Osteoblast (primary cell): ENCODE measurements around the gene EIF2B2. TPM values are rescaled to one million over a fixed set of nuclear protein-coding genes. Genes with fewer than 3 reads are reported as not detected.
A peak's percentile ranks its signal among the peaks of the same experiment; 100 is the strongest.

Source experiments
- DNase-seq: peaks from one replicate; pipeline ENCODE4 v3.0.0; 2011; ENCODE audit warnings: low spot score, mixed read lengths; ENCODE audit not compliant: insufficient read length; ENCODE audit errors: missing footprints
- H2AFZ ChIP-seq: 2 replicates; pipeline ENCODE4 v1.6.0; 2011; ENCODE audit warnings: mild to moderate bottlenecking, low read length
- H3K27ac ChIP-seq: 2 replicates; pipeline ENCODE4 v1.5.1; 2011; ENCODE audit warnings: mild to moderate bottlenecking, low read depth, low read length, moderate library complexity
- H3K27me3 ChIP-seq: 2 replicates; pipeline ENCODE4 v1.6.0; 2012; ENCODE audit warnings: mild to moderate bottlenecking, control low read depth, inconsistent platforms, low read length, moderate library complexity; ENCODE audit not compliant: insufficient read depth
- H3K36me3 ChIP-seq: 2 replicates; pipeline ENCODE4 v1.5.1; 2011; ENCODE audit warnings: mild to moderate bottlenecking, low read length, control low read depth, moderate library complexity; ENCODE audit not compliant: insufficient read depth
- H3K4me1 ChIP-seq: 2 replicates; pipeline ENCODE4 v1.5.1; 2011; ENCODE audit warnings: mild to moderate bottlenecking, low read length, control low read depth, moderate library complexity; ENCODE audit not compliant: insufficient read depth
- H3K4me2 ChIP-seq: 2 replicates; pipeline ENCODE4 v1.6.0; 2011; ENCODE audit warnings: mild to moderate bottlenecking, low read length; ENCODE audit not compliant: insufficient read depth
- H3K4me3 ChIP-seq: fragments of 200-600 bp; sonication (generic); 3 replicates; pipeline ENCODE4 v1.5.1; 2012; ENCODE audit warnings: mild to moderate bottlenecking, low read length, inconsistent platforms; ENCODE audit not compliant: insufficient read depth
- H3K79me2 ChIP-seq: 2 replicates; pipeline ENCODE4 v1.6.0; 2012; ENCODE audit warnings: mild to moderate bottlenecking, low read length, control low read depth, inconsistent platforms; ENCODE audit not compliant: insufficient read depth
- H3K9me3 ChIP-seq: 2 replicates; pipeline ENCODE4 v1.5.1; 2011; ENCODE audit warnings: low read depth, low read length, control low read depth
- H4K20me1 ChIP-seq: 2 replicates; pipeline ENCODE4 v1.6.0; 2012; ENCODE audit warnings: mild to moderate bottlenecking, low read length, control low read depth; ENCODE audit not compliant: insufficient read depth
- CTCF ChIP-seq: IDR thresholded peaks from 2 replicates; pipeline ENCODE4 v1.5.1; 2011; ENCODE audit warnings: mild to moderate bottlenecking, low read depth, low read length, moderate library complexity; ENCODE audit errors: extremely low read depth
- total RNA-seq: library from RNA; depleted of rRNA; stranded (reverse); fragments of >200 nt; gene quantifications from 2 replicates; pipeline ENCODE4 v1.2.3, GENCODE V29; 2012

EIF2B2 gene
- total RNA-seq, 1 donor, result 39.4 TPM

- no peaks in the 10 kb centered on the region for H3K27me3 ChIP-seq
- no peak overlapping the region for H3K4me2 ChIP-seq
- no peak overlapping the region for H3K27ac ChIP-seq
- H3K79me2 ChIP-seq, result peaks cover 25% of the 10 kb centered on the region
- peaks cover 4% of the 10 kb centered on the region for H4K20me1 ChIP-seq
- H2AFZ ChIP-seq, result no peak overlapping the region
- no peak overlapping the region for H3K4me3 ChIP-seq
- DNase-seq, result no peak
- peaks cover 8% of the 10 kb centered on the region for H3K4me1 ChIP-seq
- TF ChIP-seq CTCF, result no peak
- H3K9me3 ChIP-seq, result no peaks in the 10 kb centered on the region
- H3K36me3 ChIP-seq, result peaks cover 14% of the 10 kb centered on the region
Observed at GRCh38 chr14:75001261-75001660, 1.5 kb upstream of the EIF2B2 start.

- DNase-seq, result no peak
- Histone ChIP-seq H3K9me3 (no peaks in the 10 kb centered on the region), H3K4me3 (peak overlapping the region; percentile 98), H3K36me3 (peaks cover 21% of the 10 kb centered on the region), H3K4me2 (peak overlapping the region; percentile 90), H3K27ac (peak overlapping the region; percentile 73), H3K79me2 (peaks cover 28% of the 10 kb centered on the region), H3K4me1 (peaks cover 8% of the 10 kb centered on the region), H4K20me1 (peaks cover 4% of the 10 kb centered on the region), H2AFZ (peak overlapping the region; percentile 98), H3K27me3 (no peaks in the 10 kb centered on the region)
- no peak for TF ChIP-seq CTCF
Observed at GRCh38 chr14:75001899-75002298, 822 bp upstream of the EIF2B2 start.

DNA sequence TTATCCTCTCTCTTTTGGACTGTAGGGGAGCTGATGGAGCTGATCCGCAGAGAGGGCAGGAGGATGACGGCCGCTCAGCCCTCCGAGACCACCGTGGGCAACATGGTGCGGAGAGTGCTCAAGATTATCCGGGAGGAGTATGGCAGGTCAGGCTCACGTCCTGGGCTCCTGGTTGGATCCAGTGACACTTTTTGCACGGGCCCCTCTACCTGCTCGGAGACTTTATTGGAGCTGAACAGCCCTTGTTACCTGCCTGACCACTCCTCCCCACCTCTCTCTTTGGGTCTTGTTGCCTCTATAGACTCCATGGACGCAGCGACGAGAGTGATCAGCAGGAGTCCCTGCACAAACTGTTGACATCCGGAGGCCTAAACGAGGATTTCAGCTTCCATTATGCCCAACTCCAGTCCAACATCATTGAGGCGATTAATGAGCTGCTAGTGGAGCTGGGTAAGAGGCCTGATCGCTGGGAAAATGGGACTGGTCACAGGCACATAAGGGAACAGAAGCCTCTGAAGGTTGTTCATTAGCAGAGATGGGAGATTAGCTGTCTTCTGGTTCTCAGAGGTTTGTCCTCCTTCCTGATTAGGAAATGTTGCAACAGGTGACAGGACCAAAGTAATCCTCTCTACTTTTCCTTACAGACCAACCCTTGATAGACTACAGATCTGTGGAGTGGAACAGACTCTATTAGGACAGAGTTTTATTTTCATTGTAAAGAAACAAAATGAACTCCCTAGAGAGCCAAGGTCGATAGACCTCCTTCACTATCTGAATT is 718 bp downstream of the EIF2B2 start:
- TF ChIP-seq CTCF, result no peak
- Histone ChIP-seq H3K27ac (peak overlapping the region; percentile 73), H3K9me3 (no peaks in the 10 kb centered on the region), H3K36me3 (peaks cover 36% of the 10 kb centered on the region), H2AFZ (peak overlapping the region; percentile 98), H3K4me2 (peak overlapping the region; percentile 90), H3K79me2 (peaks cover 34% of the 10 kb centered on the region), H4K20me1 (peaks cover 6% of the 10 kb centered on the region), H3K27me3 (no peaks in the 10 kb centered on the region), H3K4me1 (peaks cover 8% of the 10 kb centered on the region), H3K4me3 (peak overlapping the region; percentile 98)
- DNase-seq, result no peak

DNA sequence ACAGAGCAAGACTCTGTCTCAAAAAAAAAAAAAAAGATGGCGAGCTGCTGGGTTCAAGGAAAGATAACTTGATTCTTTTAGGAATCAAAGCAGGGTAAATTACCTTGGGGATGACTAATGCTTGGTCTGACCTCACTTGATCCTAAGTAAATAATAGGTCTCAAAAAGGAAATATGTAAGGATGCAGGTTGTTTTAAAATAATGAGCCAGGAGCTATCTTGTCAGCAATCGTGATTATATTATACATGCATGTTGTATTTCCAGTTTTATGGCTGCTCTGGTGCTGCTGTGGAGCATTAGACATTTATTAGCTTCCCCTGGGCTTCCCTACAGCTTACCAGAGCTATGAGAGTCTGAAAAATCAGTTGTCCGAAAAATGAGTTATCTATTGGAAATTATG is 2.6 kb downstream of the EIF2B2 start:
- H3K27me3 ChIP-seq, result no peaks in the 10 kb centered on the region
- peaks cover 6% of the 10 kb centered on the region for H4K20me1 ChIP-seq
- no peak overlapping the region for H2AFZ ChIP-seq
- no peak overlapping the region for H3K4me3 ChIP-seq
- peaks cover 8% of the 10 kb centered on the region for H3K4me1 ChIP-seq
- no peak overlapping the region for H3K4me2 ChIP-seq
- no peaks in the 10 kb centered on the region for H3K9me3 ChIP-seq
- no peak for TF ChIP-seq CTCF
- no peak for DNase-seq
- peaks cover 34% of the 10 kb centered on the region for H3K79me2 ChIP-seq
- H3K36me3 ChIP-seq, result peaks cover 52% of the 10 kb centered on the region
- no peak overlapping the region for H3K27ac ChIP-seq
